ENCODE measurements around the gene HOXC5.

Gene HOXC5

DNA sequence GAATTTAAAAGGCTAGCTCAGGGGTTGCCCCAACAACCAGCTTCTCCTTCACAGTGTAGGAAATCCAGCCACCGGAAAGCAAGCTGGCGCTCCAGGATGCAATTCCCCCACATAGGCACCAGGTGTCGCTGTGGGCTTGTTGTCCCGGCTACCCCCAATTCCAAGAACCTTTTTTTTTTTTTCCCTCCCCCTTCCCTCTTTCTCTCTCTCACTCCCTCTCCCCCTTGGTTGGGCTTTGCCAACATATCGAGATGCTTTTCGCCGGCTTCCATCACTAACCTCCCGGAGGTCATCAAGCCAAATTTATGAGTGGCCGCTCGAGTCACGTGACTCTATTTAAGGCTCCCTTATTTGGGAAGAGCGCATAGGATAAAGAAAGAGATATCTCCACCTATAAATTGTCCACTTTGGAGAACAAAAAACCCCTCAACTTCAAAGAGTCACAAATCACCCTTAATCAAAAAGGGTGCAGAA is at the start of gene HOXC5:
Gene HOXC5 (plus strand): TSS at position 424 of the 474 bp plus-strand sequence. CDS start 73 bp downstream, outside the sequence.
- in situ Hi-C loops (cut with MboI; ENCODE audit: low sequenced_read_pairs), result no loop called here

DNA sequence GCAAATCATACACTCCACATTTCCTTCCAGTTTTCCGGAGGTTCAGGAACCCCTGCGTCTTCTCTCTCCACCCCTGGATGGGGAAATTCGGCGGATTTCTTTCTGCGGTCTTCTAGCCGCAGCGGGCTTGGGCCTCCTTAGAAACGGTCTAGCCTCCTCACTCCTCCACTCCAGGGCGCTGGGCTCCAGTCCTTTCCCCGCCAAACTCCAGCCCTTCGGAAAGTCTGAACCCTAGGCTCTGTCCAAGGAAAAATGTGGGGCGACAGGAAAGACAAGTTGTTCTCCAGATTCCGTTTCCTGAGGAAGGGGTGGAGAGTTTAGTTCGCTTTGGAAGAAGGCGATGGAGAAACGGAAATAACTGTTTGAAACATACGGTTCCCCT is 49.3 kb upstream of the HOXC5 start:
- in situ Hi-C loops (cut with MboI; ENCODE audit: low sequenced_read_pairs), result loop anchor here (25.0 kb wide), 1 partner anchor 404 kb away; the partner anchor contains the start of gene ZNF385A

- in situ Hi-C loops (cut with MboI; ENCODE audit: low sequenced_read_pairs), result loop anchor here (25.0 kb wide), 1 partner anchor 403 kb away; the partner anchor contains the start of gene ZNF385A
These were observed 48.8 kb upstream of the HOXC5 start for GRCh38 chr12:53983950-53984572.

GRCh38 chr12:53984901-53985691 is 47.8 kb upstream of the HOXC5 start, which contains the start of gene HOXC10:
Gene HOXC10 (plus strand): TSS chr12:53985146. CDS start chr12:53985260, 114 bp downstream.
- in situ Hi-C loops (cut with MboI; ENCODE audit: low sequenced_read_pairs), result loop anchor here (25.0 kb wide), 1 partner anchor 402 kb away; the partner anchor contains the start of gene ZNF385A

- in situ Hi-C loops (cut with MboI; ENCODE audit: low sequenced_read_pairs), result loop anchor here (25.0 kb wide), 1 partner anchor 402 kb away; the partner anchor contains the start of gene ZNF385A
These were observed 47.2 kb upstream of the HOXC5 start for GRCh38 chr12:53985692-53985993.

GRCh38 chr12:53985994-53986685 is 46.7 kb upstream of the HOXC5 start:
- in situ Hi-C loops (cut with MboI; ENCODE audit: low sequenced_read_pairs), result loop anchor here (25.0 kb wide), 1 partner anchor 401 kb away; the partner anchor contains the start of gene ZNF385A

DNA sequence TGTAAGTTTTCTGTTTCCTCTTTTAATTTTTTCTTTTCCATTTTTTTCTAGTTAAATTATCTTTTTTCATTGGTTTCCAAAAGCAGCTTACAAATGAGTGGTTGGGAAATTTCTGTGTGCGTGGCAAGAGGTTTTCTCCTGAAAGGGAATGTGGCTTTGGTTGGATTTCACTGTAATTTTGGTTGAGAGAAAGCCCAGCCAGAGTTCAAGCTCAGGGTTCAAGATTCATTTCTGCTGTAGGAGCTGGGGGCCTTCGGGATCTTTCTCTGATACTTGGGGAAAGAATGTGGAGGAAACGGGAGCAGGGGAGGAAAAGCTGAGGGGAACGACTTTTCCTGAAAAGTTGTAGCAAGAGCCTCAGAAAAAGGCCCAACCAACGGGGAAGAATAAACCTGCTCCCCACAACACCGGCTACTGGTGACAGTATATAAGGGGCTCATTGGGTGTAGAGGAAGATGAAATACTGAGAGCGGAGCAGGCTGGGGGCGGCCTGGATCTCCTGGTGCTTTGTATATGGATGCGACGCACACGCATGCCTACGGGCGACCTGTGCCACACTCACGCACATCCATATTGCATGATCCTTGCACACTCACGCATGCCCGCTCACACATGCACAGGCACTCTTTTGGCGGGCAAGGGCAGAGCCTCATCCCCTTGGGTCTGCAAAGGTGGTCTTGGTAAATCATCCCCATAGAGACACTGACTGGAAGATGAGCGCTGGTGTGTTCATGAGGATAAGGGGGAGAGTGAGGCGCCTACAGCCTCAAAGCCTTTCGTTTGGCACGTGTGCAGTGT is 46.0 kb upstream of the HOXC5 start:
- in situ Hi-C loops (cut with MboI; ENCODE audit: low sequenced_read_pairs), result loop anchor here (25.0 kb wide), 1 partner anchor 400 kb away; the partner anchor contains the start of gene ZNF385A

- in situ Hi-C loops (cut with MboI; ENCODE audit: low sequenced_read_pairs), result loop anchor here (25.0 kb wide), 1 partner anchor 399 kb away; the partner anchor contains the start of gene ZNF385A
These were observed 45.0 kb upstream of the HOXC5 start for GRCh38 chr12:53987787-53988230.

- in situ Hi-C loops (cut with MboI; ENCODE audit: low sequenced_read_pairs), result loop anchor here (25.0 kb wide), 1 partner anchor 399 kb away; the partner anchor contains the start of gene ZNF385A
These were observed 44.2 kb upstream of the HOXC5 start for GRCh38 chr12:53988541-53989226.

DNA sequence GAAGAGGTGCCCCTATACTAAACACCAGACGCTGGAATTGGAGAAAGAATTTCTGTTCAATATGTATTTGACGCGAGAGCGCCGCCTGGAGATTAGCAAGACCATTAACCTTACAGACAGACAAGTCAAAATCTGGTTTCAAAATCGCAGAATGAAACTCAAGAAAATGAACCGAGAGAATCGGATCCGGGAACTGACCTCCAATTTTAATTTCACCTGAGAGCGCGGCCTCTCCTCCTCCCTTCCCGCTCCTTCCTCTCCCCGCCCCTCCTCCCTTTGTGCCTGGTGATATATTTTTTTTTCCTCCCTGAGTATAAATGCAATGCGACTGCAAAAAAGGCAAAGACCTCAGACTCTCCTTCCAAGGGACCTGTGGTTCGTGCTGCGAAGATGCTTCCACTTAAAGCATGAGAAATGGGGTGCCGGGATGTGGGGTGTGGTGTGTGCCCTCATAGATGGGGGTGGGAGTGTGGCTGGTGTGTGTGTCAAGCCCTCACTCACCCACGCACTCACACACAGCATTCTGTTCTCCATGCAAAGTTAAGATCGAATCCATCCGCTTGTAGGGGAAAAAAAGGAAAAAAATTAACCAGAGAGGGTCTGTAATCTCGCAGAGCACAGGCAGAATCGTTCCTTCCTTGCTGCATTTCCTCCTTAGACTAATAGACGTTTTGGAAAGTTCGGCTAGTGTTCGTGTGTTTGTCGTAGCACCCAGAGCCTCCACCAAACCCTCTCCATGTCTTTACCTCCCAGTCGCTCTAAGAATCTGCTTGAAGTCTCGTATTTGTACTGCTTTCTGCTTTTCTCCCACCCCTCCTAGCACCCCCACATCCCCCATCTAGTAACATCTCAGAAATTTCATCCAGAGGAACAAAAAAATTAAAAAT is 43.4 kb upstream of the HOXC5 start:
- in situ Hi-C loops (cut with MboI; ENCODE audit: low sequenced_read_pairs), result loop anchor here (25.0 kb wide), 1 partner anchor 398 kb away; the partner anchor contains the start of gene ZNF385A

- in situ Hi-C loops (cut with MboI; ENCODE audit: low sequenced_read_pairs), result loop anchor here (25.0 kb wide), 1 partner anchor 397 kb away; the partner anchor contains the start of gene ZNF385A
These were observed 42.4 kb upstream of the HOXC5 start for GRCh38 chr12:53990311-53991076.

DNA sequence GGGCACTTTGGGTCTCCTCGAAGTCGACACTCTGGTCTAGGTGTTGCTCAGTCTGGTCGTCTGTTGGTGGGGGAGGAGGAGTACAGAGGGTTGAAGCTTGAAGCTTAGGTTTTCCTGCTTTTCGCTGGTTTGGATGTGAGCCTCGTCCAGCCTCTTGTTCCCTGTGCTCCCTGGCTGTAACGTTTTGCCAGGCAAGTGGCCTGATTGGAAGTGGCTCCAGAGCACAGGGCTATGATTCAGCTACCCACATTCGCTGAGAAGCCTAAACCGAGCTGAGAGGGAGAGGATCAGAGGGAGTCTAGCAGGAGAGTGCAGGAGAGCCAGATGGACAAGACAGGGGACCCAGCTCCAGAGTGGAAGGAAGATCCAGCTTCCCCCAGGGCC is 41.8 kb upstream of the HOXC5 start:
- in situ Hi-C loops (cut with MboI; ENCODE audit: low sequenced_read_pairs), result loop anchor here (25.0 kb wide), 1 partner anchor 396 kb away; the partner anchor contains the start of gene ZNF385A

GRCh38 chr12:53992377-53992889 is 40.4 kb upstream of the HOXC5 start:
- in situ Hi-C loops (cut with MboI; ENCODE audit: low sequenced_read_pairs), result loop anchor here (25.0 kb wide), 1 partner anchor 395 kb away; the partner anchor contains the start of gene ZNF385A

GRCh38 chr12:53993162-53994008 is 39.5 kb upstream of the HOXC5 start:
- in situ Hi-C loops (cut with MboI; ENCODE audit: low sequenced_read_pairs), result loop anchor here (25.0 kb wide), 1 partner anchor 394 kb away; the partner anchor contains the start of gene ZNF385A

GRCh38 chr12:53994009-53994263 is 38.9 kb upstream of the HOXC5 start:
- in situ Hi-C loops (cut with MboI; ENCODE audit: low sequenced_read_pairs), result loop anchor here (25.0 kb wide), 1 partner anchor 393 kb away; the partner anchor contains the start of gene ZNF385A

DNA sequence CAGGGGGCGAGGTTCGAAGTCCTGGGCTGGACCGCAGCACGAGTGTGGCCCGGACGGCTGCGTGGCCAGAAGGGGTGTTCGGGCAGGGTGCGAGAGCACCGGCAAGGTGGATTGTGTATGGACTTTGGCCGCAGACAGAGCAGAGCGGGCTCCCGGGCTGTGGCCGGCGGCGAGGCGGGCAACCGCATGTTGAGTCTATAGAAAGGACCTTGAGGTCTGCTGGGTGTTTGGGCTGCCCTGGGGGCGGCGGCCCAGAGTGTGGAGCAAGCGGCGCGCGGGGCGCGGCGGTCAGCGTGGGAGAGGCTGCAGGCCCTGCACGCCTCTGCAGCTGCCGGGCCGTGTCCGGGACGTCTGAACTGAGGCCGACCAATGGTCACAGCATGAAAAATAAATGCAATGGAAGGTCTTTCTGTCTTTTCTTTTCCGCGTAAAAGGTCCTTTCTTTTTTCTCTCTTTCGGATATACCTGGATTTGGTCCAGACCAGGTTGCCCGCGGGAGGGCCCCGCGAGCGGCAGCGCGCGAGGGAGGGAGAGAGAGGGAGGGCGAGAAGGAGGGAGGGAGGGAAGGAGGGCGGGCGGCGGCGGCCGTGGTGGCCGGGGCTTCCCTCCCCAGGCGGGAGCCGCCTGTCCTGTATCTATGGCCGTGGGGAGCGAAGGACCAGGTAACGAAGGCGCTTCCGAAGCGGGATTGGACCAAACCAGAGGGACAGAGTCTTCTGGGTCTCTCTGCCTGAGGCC is 38.4 kb upstream of the HOXC5 start:
- in situ Hi-C loops (cut with MboI; ENCODE audit: low sequenced_read_pairs), result loop anchor here (25.0 kb wide), 1 partner anchor 393 kb away; the partner anchor contains the start of gene ZNF385A
